COR-L47 (cell line): ENCODE measurements around the gene ZNF184.

Experiments used
- DNase-seq: peaks from one replicate; lab custom pipeline; 2025; lab: John Stamatoyannopoulos, UW

The ZNF184 gene

GRCh38 chr6:27479319-27480182 is 6.6 kb upstream of the ZNF184 start:
- DNase-seq: peak; percentile 71

GRCh38 chr6:27478706-27479318 is 5.9 kb upstream of the ZNF184 start:
- DNase-seq: peak; percentile 79

GRCh38 chr6:27478141-27478705 is 5.3 kb upstream of the ZNF184 start:
- no peak for DNase-seq

GRCh38 chr6:27477318-27478013 is 4.6 kb upstream of the ZNF184 start:
- DNase-seq: no peak

GRCh38 chr6:27476090-27476489 is 3.2 kb upstream of the ZNF184 start:
- DNase-seq: no peak

GRCh38 chr6:27474672-27475071 is 1.8 kb upstream of the ZNF184 start:
- DNase-seq: no peak

GRCh38 chr6:27474172-27474465 is 1.2 kb upstream of the ZNF184 start:
- DNase-seq: no peak

GRCh38 chr6:27472182-27472616 is 706 bp downstream of the ZNF184 start:
- DNase-seq: peak; percentile 68

- no peak for DNase-seq
Observed at GRCh38 chr6:27471365-27472115, 1.4 kb downstream of the ZNF184 start.

- DNase-seq: no peak
Observed at GRCh38 chr6:27470023-27470422, 2.9 kb downstream of the ZNF184 start.

- DNase-seq: no peak
Observed at GRCh38 chr6:27468334-27468733, 4.6 kb downstream of the ZNF184 start.

- DNase-seq: no peak
Observed at GRCh38 chr6:27452496-27452897, 20.4 kb downstream of the ZNF184 start.

GRCh38 chr6:27451660-27452390 is 21.1 kb downstream of the ZNF184 start:
- no peak for DNase-seq

GRCh38 chr6:27448456-27448855 is 24.4 kb downstream of the ZNF184 start:
- DNase-seq: no peak

- no peak for DNase-seq
Observed at GRCh38 chr6:27442932-27443331, 30.0 kb downstream of the ZNF184 start.

GRCh38 chr6:27441001-27441400 is 31.9 kb downstream of the ZNF184 start:
- DNase-seq: no peak

- DNase-seq: no peak
Observed at GRCh38 chr6:27439371-27439770, 33.5 kb downstream of the ZNF184 start.

- no peak for DNase-seq
Observed at GRCh38 chr6:27433714-27434113, 39.2 kb downstream of the ZNF184 start.

GRCh38 chr6:27428966-27429365 is 43.9 kb downstream of the ZNF184 start:
- DNase-seq: no peak

- DNase-seq: no peak
Observed at GRCh38 chr6:27428502-27428901, 44.4 kb downstream of the ZNF184 start.

GRCh38 chr6:27426045-27426620 is 46.8 kb downstream of the ZNF184 start:
- no peak for DNase-seq
